ENCODE data around the gene AGAP1.

The AGAP1 gene

DNA sequence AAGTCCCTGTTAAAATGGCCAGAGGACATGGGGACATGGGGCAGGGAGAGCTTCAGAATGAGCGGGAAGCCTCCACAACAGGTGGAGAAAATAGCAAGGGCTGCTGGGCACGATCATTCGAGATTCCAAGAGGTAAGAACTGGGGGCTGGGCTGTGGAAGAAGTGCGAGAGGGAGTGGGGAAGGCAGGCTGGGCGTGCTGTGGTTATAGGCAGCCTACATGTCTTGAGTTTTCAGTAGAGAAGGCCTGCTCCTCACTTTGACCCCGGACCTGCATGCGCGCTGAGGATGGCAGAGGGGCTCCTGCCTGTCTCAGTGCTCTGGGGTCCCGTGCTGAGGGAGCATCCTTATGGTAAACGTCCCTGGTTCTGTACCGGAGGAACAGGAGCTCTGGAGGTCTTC lies 115.5 kb downstream of the AGAP1 start:
- no peak for DNase-seq (ENCODE audit: low spot score)

DNA sequence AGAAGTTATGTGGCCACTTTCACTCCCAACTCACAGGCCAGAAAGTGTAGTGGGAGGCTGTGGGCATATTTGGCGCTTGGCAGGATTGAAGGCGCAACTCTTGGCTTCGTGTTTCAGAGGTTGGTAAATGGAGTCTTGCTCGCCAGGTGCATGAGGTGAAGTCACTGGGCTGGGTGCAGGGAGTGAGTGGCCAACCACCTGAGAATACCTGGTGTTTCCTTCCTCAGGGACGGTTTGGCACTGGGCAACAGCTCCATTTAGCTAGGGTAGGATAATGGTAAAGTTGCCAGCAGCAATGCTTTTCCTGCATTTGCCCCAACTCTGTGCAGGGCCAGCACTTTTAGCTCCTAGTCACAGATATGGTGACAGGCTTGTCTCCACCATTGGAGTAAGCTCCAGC lies 115.9 kb downstream of the AGAP1 start:
- DNase-seq (ENCODE audit: low spot score) = no peak

DNA sequence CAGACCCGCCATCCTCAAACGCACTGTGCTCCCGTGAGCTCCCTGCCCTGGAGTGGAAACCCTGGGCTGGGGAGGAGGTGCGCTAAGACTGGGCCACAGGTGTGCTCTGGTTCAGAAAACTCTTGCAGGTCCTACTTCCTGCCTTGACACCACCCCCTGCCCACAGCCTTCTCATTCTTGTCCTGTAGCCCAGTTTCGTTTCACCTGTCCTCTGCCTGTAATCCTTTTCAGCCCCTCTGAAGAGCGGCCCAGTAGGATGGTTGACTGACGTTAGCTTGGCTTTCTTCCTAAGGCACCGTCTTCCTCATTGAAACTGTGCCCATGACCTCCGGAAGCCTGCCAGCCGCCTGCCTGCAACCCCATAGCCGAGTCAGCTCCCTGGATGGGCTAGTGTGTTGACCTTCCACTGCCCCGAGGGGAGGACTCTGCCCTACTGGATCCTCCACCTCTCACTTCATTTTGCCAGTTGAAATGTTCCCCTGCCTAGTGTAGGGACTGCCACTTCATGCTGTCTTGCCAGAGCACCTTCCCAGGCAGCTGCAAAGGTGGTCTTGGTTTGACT lies 116.9 kb downstream of the AGAP1 start:
- DNase-seq (ENCODE audit: low spot score) = no peak

DNA sequence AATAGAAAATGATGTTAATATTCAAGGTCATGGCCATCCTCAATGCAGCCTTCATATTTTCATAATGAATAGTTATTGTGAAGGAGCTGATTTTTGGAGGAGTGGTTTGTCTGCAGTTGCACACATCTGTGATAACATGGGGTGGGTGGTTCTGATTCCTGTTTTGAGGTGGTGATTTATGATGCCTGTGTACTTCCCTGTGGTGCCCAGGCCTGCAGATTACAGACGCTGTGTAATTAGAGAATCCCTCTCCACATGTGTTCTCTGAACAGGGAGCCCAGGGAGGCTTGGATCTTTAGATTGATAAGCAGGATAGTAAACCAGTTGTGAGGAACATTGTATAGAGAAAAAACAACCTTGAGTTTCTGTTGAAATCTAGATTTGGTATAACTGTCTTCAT lies 117.5 kb downstream of the AGAP1 start:
- no peak for DNase-seq (ENCODE audit: low spot score)

DNA sequence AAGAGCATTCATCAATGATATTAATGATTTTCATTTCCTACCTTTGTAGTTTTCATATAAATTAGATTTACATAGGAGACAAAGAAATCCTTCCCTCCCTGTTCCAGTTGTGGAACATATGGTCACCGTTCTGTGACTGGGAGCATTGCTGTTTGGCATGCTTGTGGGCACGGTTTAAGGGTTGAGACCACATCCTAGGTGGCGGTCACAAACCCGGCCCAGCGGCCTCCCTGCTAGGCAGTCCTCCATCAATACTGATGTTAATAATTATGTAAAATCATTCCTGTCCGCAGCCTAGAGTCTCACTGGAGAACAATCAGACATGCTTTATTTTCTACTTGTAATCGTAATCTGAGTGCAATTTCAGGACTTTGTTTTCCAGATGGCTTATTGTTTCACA lies 117.9 kb downstream of the AGAP1 start:
- DNase-seq (ENCODE audit: low spot score) = no peak

- no peak for DNase-seq (ENCODE audit: low spot score)
Observed at GRCh38 chr2:235612181-235612950, 118.5 kb downstream of the AGAP1 start.

GRCh38 chr2:235613649-235614048 lies 119.8 kb downstream of the AGAP1 start:
- DNase-seq (ENCODE audit: low spot score) = no peak

DNA sequence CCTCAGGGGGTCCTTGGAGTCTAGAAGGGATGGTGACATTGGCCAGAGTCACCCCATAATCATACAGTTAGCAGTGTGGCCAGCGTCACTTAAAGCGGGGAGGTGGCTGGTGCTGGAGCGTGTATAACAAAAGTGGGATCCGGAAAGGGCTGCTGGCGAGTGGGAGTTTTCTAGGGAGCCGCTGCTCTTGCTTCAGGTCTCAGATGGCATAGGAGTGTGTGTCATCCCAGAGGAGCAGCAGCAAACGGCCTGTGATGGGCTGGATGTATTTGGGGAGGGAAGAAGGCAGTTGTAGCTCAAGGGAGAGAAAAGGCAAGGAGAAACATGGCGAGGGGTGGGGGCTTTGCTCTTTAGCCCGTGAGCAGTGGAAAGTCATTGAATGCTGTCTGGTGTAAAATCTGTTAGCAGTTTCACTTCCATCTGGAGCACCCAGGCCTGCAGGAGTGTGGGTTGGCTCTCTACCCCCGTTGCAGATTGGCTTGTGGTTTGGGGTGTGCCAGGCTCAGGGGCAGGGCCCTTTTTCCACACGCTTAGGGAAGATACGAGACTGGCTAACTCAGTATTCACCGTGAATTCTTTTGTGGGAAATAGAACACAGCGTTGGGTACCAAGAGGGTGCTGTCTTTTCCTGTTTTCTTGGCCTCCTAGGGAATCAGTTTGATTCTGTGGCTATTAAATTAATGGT lies 120.5 kb downstream of the AGAP1 start:
- DNase-seq (ENCODE audit: low spot score) = no peak

GRCh38 chr2:235614900-235615712 lies 121.3 kb downstream of the AGAP1 start:
- DNase-seq (ENCODE audit: low spot score) = no peak

DNA sequence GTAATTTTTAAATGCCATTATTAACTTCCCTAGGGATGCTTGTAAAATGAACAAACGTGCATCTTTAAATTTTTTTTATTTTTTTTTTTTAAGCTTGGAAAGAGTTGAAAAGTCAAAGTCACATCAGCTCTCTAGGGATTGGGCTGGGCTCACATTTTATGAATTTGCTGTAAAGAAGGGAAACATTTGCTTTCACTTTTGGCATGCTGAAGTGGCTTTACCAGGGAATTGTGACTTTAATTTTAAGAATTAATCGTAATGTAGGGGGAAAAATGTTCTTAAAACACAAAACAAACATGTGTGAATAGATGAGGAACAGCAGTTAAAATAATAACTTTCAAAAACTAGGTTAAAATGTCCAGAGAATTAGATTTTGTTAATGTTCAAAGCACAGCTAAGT lies 123.0 kb downstream of the AGAP1 start:
- no peak for DNase-seq (ENCODE audit: low spot score)

GRCh38 chr2:235618039-235618438 lies 124.2 kb downstream of the AGAP1 start:
- no peak for DNase-seq (ENCODE audit: low spot score)

- DNase-seq (ENCODE audit: low spot score) = no peak
Observed at GRCh38 chr2:235619544-235619943, 125.7 kb downstream of the AGAP1 start.

DNA sequence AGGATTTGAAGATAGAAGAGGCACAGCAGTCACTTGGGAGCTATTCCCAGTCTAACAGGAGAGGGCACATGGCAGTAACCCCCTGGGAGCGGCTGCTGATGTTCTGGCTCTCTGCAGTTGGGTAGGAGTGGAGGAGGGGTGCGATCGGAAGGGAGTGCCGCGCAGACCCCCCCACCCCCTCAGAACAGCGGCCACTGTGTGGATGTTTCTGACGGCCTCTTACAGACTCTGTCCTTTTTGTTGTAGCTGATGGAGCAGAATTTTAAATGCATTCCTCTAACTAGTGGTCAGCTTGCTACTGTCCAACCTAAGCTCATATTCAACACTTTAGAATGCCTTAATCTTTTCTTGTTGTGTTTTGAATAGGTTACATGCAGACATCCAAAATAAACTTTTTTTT lies 127.9 kb downstream of the AGAP1 start:
- DNase-seq (ENCODE audit: low spot score) = no peak

DNA sequence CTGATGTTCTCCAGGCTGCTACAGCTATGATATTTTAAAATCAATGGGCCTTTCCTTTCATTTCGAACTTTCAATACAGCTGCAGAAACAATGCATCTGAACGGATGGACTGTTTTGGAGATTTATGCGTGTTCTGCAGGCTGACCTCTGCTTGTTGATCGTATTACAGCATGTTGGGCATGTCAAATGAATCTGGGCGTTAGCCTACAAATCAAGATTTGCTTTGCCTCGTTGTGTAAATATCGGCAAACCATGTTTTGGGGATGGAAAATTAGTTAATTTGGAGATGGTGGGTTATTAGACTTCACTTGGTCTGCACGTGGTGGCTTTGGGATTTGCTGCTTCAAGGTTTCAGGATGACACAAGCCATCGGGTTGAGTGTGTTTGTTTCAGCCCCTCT lies 129.3 kb downstream of the AGAP1 start:
- DNase-seq (ENCODE audit: low spot score) = no peak

DNA sequence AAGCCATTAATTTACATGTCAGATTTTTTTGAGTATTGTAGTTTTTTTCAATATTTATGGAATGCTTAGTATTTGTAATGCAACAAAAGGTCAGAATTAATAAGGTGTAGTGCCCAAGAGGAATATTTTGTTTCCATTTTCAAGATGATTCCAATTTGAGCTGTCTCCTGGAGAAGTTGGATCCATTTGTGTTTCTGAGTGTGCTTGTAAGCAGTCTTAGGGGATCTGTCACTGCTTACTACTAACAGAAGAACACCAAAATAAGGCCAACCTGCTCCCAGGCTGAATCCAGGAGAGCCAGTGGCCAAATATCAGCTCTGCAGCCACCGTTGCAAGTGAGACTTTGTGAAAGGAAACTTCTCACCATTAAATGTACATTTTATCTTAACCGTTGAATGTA lies 129.9 kb downstream of the AGAP1 start:
- no peak for DNase-seq (ENCODE audit: low spot score)

DNA sequence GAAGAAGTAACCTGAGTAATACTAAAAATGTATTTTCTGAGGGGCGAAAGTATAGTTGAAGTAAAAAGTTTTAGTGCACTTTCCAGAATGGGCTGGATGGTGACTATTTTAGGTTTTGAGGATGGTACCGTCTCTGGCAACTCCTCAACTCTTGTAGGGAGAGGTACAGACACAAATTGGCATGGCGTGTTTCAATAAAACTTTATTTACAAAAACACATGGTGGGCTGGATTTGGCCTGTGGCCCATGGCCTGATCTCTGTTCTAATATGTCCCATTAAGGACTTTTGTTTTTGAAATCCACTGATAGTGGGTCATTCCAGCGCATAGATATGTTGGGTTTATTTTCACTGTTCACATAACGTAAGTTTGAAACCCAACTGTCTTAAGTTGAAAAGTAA lies 132.8 kb downstream of the AGAP1 start:
- no peak for DNase-seq (ENCODE audit: low spot score)

- DNase-seq (ENCODE audit: low spot score) = no peak
Observed at GRCh38 chr2:235627682-235628081, 133.8 kb downstream of the AGAP1 start.

GRCh38 chr2:235630718-235631296 lies 137.0 kb downstream of the AGAP1 start:
- DNase-seq (ENCODE audit: low spot score) = no peak

DNA sequence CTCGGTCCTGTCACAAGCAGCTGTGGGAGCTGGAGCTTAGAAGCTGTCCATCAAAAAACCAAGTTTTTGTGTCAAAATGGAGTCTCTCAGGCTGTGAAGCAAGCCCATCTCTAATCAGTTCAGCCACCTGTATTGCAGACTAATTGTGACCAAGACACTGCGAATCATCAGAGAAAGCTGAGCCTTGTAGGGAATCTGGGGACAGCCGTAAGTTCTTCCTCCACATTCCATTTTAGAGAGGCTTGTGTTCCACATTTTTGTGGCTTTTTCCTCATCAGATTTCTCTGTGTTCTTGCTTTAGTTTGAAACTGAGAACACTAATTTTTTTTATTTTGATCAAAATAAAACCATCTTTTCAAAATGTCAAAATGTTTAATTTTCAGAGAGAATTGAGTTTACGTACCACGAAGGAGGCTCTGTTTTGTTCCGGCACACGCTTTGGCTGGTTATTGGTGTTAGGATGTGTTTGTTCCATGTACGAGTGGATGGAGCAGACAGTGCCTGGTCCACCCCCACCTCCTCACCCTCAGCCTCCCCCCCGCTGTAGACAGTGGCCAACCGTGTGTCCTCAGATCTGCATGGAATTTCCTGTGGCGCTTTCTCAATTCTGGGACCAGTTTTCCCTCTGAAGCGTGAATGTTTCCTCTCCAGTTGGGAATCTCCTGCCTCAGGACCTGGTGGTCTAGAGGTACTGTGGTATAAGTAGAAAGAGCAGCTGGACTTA lies 140.8 kb downstream of the AGAP1 start:
- no peak for DNase-seq (ENCODE audit: low spot score)

- no peak for DNase-seq (ENCODE audit: low spot score)
Observed at GRCh38 chr2:235636546-235636945, 142.7 kb downstream of the AGAP1 start.

GRCh38 chr2:235637896-235638295 lies 144.1 kb downstream of the AGAP1 start:
- DNase-seq (ENCODE audit: low spot score) = no peak

Measured in activated CD4-positive, alpha-beta T cell treated with anti-CD3 and anti-CD28 coated beads, Interleukin-2, Interleukin-4, amounts not matched to agents 100 ng/mL and 50 ng/mL, durations not matched to agents 16 hours and 8 hours (primary cell).